Tongue (tissue), 2 donors: ENCODE results near the gene ADGRA1. TPM values are rescaled to one million over a fixed set of nuclear protein-coding genes. Genes with fewer than 3 reads are reported as not detected.

Experiments used
- DNase-seq: peaks from one replicate; pipeline ENCODE4 v3.0.0-alpha.2; 2015
- total RNA-seq: library from RNA; depleted of rRNA; stranded (reverse); fragments of >200 nt; gene quantifications from one replicate; pipeline ENCODE4 v1.2.3, GENCODE V29; 2014

Gene ADGRA1
- total RNA-seq, 1 donor from 2014 or later: 3.3 TPM

GRCh38 chr10:133179651-133180050 is 91.9 kb downstream of the ADGRA1 start:
- no peak for DNase-seq

- no peak for DNase-seq
These were observed 92.7 kb downstream of the ADGRA1 start for GRCh38 chr10:133180192-133180964.

GRCh38 chr10:133180965-133181639 is 93.4 kb downstream of the ADGRA1 start:
- no peak for DNase-seq

Other genes starting within 250 kb of the ADGRA1 start
- gene CFAP46, start 145.4 kb upstream of the ADGRA1 start, total RNA-seq: 0.41 TPM
- 1.7 TPM for gene KNDC1, start 72.3 kb downstream of the ADGRA1 start, total RNA-seq
- gene UTF1, start 142.3 kb downstream of the ADGRA1 start, total RNA-seq: not detected
- not detected for gene VENTX, start 149.9 kb downstream of the ADGRA1 start, total RNA-seq
- 6.7 TPM for gene ADAM8, start 188.9 kb downstream of the ADGRA1 start, total RNA-seq
- gene TUBGCP2, start 220.9 kb downstream of the ADGRA1 start, total RNA-seq: 47.7 TPM
- 27.6 TPM for gene ZNF511, start 221.0 kb downstream of the ADGRA1 start, total RNA-seq
- gene CALY, start 249.0 kb downstream of the ADGRA1 start, total RNA-seq: not detected